GM20431 (cell line): ENCODE measurements around the gene IFT27.

Experiments
- in situ Hi-C: fragments of 300-500 bp; cut with MseI, MboI; formaldehyde crosslinking; loops from one replicate; pipeline ENCODE4 v1.15.0; 2020; ENCODE audit warnings: low sequenced_read_pairs; ENCODE audit not compliant: unreplicated experiment

Gene IFT27

DNA sequence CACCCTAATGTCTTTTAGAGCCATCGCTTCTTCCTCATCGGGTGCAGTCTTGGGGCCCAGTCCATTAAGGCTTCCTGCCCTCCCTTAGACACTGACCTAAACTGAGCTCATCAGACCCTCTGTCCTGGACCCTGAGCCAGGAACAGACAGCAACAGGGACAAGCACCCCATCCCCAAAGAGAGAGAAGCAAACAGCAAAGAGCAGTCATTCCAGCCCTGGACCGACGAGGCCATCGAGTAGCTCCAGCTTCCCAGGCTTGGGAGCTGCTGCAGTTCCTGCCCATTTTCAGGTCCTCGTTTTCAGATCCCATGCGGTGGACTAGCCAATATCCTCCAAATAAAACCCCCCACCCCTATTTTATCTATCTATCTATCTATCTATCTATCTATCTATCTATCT, 46.6 kb downstream of the IFT27 start:
- in situ Hi-C loops: no loop called here

DNA sequence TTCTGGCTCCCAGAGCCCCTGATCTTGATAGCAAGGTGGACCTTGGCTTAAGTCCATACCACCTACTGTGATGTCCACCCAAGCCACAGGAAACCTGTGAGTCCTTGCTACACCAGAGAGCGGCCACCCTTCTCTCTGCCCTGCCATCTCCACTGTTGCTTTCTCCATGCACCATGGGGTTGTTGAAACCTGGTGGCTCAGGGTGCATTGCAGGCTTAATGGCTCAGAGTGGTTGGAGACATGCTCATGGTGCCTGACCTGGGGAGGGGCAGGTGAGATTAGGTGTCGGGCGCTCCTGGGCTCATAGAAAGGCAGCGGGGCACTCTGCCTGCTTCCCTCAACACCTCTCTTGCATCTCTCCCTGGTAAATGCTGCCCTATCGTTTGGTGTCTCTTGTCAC, 47.4 kb downstream of the IFT27 start:
- in situ Hi-C loops: no loop called here

DNA sequence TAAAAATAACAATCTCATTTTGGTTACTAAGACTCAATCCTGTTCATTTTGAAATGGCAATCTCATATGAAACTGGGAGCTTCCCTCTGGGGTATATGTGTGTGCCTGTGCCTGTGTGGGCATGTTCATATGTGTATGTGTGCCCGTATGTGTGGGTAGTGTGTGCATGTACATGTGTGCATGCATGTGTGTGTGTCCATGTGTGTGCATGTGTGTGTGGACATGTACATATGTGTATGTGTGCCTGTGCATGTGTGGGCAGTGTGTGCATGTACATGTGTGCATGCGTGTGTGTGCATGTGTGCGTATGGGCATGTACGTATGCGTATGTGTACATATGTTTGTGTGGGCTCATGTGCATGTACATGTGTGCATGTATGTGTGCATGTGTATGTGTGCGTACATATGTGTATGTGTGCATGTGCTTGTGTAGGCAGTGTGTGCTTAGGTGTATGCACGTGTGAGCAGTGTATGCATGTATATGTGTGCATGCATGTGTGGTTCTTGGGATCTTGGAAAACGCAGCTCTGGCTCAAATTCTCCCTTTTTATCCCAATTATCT, 47.9 kb downstream of the IFT27 start:
- in situ Hi-C loops: no loop called here

DNA sequence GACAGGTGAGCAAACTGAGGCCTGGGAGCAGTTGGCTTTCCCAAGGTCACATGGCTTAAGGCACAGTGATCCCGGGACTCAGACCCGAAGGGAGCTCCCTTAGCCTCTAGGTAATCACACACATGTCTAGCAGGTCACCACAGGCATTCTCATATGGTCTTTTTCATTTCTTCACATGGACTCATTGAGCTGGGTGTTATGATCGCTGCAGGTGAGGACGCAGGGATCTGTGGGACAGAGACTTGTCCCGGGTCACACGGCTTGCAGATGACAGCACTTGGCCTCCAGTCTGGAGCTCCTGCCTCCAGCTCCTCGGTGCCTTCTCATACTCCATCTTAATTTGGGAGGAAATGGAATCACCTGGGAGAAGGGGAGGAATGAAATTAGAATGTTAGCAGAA, 48.8 kb downstream of the IFT27 start:
- in situ Hi-C loops: no loop called here

DNA sequence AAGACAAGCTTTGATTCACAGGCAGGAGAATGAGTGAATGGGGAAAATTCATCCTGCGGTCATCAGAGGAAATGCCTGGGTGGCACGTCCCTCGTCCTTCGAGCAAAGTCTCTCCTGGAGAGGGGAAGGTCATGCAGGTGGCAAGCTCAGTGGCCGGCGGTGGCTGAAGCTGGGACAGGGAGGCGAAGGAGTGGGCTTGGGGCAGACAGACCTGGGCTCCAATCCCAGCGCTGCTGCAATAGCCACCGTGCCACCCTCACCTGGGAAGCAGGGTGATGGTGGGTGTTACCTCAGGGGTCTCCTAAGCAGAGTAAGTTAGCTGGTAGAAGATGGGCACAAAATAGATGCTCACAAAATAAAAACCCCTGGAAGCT, 49.9 kb downstream of the IFT27 start:
- in situ Hi-C loops: no loop called here

- in situ Hi-C loops: no loop called here
Observed at GRCh38 chr22:36725366-36726006, 50.4 kb downstream of the IFT27 start.

DNA sequence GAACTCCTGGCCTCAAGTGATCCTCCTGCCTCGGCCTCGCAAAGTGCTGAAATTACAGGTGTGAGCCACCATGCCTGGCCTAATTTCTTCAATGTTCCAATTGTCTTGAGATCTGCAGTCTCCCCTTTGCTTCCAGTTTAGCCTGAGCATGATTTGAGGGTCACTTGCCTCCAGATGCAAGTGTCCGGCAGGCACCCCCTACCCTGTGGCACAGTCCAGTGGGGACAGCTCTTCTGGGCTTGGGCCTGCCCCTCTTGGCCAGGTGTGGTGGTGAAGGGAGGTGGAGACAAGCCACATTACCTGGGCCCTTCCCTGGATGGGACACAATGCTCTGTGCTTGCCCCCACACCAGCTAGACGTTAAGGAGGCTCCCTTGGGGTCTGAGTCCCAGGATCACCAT, 51.1 kb downstream of the IFT27 start:
- in situ Hi-C loops: no loop called here

DNA sequence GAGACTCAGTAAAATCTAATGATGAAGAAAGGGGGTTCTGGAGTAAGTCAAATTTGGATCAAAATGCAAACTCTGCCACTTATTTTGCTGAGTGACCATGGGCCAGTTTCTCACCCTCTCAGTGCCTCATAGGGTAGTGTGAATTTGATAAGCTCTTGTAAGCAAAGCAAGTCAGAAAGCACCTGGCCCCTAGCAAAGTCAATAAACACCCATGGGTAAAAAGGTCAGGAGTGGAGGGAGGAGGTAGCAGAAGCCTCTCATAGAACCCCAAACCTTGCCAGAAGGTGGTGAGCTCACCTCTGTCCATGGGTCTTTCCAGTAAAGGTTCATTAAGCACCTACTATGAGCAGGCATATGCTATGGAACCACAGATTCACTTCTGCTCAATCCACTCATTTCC, 53.9 kb downstream of the IFT27 start:
- in situ Hi-C loops: no loop called here

- in situ Hi-C loops: no loop called here
Observed at GRCh38 chr22:36715647-36716046, 60.3 kb downstream of the IFT27 start.

GRCh38 chr22:36714110-36714509, 61.8 kb downstream of the IFT27 start:
- in situ Hi-C loops: no loop called here

DNA sequence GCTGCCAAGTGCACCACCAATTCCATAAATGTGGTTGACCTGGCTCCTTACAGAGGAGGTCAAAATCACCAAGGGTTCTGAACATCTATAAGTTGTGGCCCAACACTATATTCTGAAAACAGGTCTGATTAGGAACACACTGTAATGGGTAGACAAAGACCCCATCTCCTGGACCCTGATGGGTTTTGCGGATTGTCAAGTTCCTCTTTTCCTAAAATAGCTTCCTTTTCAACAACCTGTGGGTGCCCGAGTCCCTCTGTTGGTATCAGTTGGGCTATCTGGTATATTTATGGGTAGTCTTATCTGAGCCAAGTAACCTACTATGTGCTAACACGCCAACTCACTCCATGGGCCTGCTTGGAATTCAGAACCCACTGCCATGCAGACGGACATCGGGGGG, 62.5 kb downstream of the IFT27 start:
- in situ Hi-C loops: no loop called here
